T-helper 9 cell (primary cell): ENCODE results near the gene CD6.
A peak's percentile ranks its signal among the peaks of the same experiment; 100 is the strongest.
"Not testable (repeated sequence)": the region's sequence is repeated elsewhere in the genome, so short reads cannot be mapped to it uniquely, and the experiment has no call there.

Source experiments
- DNase-seq: peaks from one replicate; pipeline ENCODE4 v3.0.0-alpha.2; 2020

CD6 gene

DNA sequence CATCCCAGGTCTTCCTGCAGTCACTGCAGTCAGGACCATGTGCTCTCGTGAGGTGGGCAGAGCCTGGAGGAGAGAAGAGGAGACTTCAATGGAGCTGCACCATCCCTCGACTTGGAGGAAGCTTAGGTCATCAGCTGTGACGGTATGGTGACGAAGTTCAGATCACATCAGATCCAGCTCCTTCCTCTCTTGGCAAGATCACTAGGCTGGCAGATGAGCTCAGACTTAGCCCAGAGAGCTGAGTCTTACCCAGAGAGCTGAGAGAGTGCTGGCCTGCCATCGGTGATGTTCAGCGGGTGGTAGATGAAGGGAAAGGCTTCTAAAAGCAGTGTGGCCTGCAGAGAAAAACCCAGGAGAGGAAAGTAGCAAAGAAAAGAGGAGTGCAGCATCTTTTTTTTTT, 17.7 kb upstream of the CD6 start:
- DNase-seq, result no peak

- no peak for DNase-seq
These were observed 17.1 kb upstream of the CD6 start for GRCh38 chr11:60954421-60954820.

DNA sequence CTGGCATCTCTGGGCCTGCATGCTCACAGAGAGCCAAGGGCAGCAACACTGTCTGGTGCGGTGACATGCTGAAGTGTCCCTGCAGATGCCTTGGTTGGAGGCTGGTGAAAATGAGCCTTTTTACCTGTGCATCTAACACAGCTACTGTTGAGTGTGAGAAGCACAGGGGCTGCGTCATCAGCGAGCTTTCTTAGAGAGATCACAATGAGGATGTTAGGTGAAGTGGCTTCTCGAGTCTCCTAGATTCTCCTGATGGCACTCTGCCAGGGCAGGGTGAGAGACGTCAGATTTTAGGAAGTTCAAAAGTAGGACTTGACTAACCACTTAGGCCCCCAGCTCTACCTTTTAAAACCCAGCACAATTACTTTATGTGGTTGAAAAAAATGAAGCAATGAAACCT, 15.9 kb upstream of the CD6 start:
- no peak for DNase-seq

GRCh38 chr11:60957188-60957587, 14.3 kb upstream of the CD6 start:
- DNase-seq, result no peak

- no peak for DNase-seq
These were observed 12.0 kb upstream of the CD6 start for GRCh38 chr11:60959431-60959830.

DNA sequence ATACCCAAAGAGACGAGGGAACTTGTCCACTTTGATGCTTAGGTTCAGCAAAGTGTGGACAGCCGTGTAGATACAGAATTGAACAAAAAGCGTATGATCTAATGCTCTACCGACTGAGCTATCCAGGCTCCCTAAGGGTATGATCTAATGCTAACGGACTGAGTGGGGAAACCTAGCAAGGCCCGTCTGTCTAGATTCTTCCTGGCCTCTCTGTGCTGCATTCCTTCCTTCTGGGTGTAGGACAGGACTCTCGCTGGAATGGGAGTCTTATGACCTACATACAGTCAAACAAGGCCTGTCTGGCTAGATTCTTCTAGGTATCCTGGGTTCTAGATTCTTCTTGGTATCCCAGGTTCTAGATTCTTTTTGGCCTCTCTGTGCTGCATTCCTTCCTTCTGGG, 11.1 kb upstream of the CD6 start:
- no peak for DNase-seq

GRCh38 chr11:60964801-60965200, 6.7 kb upstream of the CD6 start:
- no peak for DNase-seq

DNA sequence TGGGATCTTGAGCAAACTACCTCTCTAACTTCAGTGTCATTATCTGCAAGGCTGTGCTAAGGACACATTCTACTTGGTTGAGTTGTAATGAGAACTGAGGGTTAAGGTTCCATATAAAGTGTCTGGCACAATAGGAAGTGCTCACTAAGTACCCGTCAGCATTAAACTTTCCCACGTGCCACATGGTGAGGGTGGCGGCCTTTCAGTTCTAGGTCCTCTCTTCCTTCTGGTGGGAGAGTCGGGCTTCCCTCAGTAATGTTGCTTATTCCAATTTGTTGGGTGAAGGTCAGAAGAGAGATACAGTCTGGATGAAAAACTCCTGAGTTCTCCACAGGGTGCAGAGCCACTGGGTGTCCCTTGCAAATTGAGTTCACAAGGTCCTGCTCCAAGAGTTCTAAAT, 4.6 kb upstream of the CD6 start:
- no peak for DNase-seq

GRCh38 chr11:60968223-60968622, 3.3 kb upstream of the CD6 start:
- DNase-seq, result no peak

- DNase-seq, result peak; percentile 81
These were observed 1.1 kb upstream of the CD6 start for GRCh38 chr11:60970369-60970774.

- no peak for DNase-seq
These were observed 590 bp upstream of the CD6 start for GRCh38 chr11:60970890-60971289.

DNA sequence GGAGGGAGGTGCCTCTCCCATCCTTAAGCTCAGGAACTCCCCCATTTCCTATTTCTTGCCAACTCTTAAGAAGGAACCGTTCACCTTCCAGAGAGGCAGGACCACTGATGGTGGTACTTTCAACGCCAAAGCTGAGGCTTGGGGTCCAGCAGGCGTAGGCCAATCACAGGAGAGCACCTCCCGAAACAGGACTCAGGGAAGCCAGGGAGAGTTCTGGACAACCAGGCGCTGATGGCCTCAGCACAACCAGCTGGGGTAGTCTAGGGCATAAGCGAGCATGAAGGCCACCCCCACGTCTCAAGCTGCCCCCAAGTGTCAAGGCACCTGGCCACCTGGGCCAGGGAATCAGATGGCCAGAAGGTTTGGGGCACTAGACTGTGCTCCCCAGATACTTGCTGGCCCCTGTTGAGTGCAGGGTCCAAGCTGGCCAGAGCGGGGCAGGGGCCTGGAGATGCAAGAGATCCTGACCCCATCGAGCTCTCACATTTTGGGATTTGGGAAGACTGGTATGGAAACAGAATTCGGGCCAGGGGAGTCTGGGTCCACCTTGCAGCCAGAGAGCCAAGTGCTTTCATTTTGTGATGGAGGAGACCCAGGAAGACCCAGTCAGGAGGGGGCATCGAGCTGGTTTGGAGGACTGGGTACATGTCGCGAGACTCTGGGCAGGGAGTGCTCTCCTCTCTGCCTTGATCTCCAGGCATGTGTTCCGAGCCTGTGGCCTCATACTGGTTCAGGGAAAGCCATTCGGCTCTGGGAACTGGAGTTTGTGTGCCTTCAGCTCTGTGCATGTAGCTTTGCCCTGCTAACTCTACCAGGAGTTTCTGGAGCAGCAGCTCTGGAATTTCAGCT, 926 bp downstream of the CD6 start:
- no peak for DNase-seq

GRCh38 chr11:60973699-60974098, 2.2 kb downstream of the CD6 start:
- no peak for DNase-seq

DNA sequence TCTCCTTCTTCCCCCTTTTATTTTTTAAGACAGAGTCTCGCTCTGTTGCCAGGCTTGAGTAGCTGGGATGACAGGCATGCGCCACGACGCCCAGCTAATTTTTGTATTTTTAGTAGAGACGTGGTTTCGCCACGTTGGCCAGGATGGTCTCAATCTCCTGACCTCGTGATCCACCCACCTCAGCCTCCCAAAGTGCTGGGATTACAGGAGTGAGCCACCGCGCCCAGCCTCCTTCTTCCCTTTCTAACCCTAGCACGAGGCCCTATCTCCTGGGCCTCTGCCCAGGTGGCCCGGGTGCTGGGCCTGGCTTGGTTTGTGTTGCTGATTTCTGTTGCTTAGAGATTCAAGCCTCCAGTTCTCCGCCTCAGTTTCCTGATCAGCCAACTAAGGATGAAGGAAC, 2.8 kb downstream of the CD6 start:
- DNase-seq, result not testable (repeated sequence)

DNA sequence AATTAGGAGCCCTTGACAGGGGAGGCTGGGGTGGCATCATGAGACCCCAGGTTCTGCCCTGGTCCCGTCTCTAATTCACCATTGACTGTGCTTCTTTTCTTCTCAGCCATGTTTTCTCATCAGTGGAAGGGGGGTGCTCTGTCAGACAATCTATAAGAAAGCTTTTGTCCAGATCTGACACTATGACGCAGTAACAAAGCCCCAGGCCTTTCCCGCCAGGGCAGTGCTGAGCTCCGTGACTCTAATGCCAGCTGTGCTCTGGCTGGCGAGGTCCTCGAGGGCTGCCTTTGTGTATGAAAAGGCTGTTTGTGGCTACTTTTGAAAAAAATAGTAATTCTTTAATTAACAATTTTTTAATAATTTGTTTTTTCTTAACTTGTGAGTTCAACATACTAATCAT, 3.2 kb downstream of the CD6 start:
- DNase-seq, result no peak

DNA sequence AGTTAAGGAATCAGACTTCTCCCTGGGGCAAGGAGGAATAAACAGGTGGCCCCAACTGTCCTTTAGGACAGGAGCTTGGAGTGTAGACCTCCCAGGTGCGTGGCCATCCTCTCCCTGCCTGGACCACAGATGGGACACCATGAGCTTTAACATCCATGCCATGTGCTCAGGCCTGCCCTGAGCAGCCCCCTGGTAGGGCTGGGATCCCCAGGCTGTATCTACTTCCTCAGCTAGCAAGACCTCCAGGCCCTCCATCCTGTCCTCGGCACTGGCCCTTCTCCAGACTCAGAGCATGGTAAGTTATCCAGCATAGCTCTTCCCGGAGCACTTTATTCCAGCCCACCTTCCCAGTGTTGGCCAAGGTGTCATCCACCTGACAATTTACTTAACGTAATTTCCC, 5.7 kb downstream of the CD6 start:
- no peak for DNase-seq

- no peak for DNase-seq
These were observed 6.4 kb downstream of the CD6 start for GRCh38 chr11:60977836-60978235.

DNA sequence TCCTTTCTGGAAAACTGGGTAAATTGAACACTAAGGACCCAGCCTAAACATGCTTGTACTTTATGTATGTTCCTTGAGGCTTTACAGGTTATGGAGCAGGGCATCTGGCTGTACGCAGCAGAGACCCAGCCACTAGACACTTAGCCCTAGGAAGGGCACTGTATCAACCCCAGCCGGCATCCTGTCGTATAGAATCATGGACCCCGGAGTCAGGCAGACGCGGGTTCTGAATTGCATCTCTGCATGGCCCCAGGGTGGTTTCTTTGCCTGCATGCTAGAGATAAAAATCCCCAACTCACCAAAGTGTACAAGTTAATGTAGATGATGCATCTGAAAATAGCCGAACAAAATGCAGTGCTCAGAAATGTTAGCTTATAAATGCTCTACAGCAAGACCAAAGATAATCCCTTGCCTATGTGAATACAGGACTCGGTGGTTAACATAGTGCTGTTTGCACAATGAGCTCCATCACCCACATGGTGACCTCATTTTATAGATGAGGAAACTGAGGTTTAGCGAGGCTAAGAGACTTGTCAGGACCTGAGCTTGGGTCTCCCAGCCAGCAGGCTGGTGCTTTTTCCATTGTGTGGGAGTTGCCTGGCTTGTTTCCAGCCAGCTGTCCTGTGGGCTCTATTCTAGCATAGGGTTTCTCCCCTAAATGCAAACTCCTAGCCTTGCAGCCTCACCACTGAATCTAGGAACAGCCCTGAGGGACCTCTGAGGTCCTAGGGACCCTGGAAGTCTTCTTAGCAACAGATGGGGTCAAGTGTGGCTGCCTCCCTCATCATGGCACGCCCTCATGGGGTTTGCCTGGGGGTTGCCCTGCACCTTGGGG, 7.3 kb downstream of the CD6 start:
- DNase-seq, result peak; percentile 34

GRCh38 chr11:60981515-60981914, 10.0 kb downstream of the CD6 start:
- no peak for DNase-seq

DNA sequence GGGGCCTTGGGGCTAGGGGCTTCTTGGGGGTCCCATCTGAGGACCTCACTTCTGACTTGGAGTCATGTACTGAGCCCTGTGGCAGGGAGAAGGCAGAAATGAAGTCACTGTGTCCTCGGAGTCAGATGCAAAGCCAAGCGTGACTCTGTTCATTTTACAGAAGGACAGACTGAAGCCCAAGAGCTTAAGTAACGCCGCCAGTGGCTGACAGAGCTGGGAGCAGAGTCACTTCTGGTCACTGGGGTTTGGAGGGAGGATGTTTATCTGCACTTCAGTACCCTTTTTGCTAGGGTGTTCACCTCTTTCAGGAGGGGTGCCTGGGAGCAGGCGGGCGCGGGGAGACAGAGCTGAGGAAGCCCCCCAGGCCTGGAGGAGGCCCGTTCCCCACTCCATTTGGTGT, 10.7 kb downstream of the CD6 start:
- no peak for DNase-seq

- no peak for DNase-seq
These were observed 12.7 kb downstream of the CD6 start for GRCh38 chr11:60984149-60984548.

DNA sequence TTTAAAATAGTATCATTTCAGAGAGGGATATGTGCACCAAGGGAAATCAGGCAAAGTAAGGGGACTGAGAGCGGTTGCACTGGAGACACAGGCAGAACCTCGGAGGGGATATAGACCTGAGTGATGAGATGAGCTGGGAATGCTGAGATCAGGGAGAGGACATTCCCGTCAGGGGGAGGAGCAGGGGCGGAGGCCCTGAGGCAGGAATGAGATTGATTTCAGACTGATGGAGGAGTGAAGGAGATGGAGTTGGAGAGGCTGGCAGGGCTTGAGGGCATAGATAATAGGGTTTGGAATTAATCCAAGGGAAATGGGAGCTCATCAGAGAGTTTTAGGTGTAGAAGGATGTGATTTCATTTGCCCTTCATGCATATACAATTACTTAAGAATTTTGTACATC, 13.2 kb downstream of the CD6 start:
- no peak for DNase-seq

DNA sequence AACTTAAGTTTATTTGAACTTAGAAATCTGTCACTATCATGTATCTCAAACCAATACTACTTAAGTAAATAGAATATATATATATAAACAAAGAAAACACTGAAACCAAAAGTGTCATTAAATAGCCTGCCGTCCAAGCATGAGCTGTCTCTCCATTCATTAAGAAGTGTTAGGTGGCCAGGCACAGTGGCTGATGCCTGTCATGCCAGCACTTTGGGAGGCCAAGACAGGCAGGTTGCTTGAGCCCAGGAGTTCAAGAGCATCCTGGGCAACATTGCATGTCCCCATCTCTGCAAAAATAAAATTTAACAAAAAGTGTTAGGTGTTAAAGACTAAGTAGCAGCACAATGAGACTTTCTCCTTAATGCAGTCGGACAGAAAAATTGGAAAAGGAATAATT, 14.0 kb downstream of the CD6 start:
- no peak for DNase-seq
